ENCODE data around the gene KLRG1. TPM values are rescaled to one million over a fixed set of nuclear protein-coding genes. Genes with fewer than 3 reads are reported as not detected.
A peak's percentile ranks its signal among the peaks of the same experiment; 100 is the strongest.

Gene KLRG1
- total RNA-seq, 2 donors from 2014 or later: 0.78 to 0.99 TPM

DNA sequence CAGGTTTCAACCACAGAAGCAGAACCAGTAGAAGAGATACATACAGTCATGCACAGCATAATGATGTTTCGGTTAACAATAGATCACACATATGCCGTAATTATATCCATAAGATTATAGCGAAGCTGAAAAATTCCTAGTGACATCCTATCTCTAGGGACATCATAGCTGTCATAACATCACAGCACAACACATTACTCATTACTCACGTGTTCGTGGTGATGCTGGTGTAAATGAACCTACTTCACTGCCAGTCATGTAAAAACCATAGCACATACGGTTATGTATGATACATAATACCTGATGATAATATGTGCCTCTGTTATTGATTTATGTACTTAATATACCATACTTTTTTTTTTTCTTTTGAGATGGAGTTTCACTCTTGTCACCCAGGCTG, 44.7 kb downstream of the KLRG1 start:
- intact Hi-C loops (cut with DNase I): loop anchor here (10.0 kb wide), 1 partner anchor 79 kb away; no protein-coding TSS in a partner anchor
- WGBS, 2 donors: 89 to 96% methylated on average over 6 of the region's 6 CpGs

DNA sequence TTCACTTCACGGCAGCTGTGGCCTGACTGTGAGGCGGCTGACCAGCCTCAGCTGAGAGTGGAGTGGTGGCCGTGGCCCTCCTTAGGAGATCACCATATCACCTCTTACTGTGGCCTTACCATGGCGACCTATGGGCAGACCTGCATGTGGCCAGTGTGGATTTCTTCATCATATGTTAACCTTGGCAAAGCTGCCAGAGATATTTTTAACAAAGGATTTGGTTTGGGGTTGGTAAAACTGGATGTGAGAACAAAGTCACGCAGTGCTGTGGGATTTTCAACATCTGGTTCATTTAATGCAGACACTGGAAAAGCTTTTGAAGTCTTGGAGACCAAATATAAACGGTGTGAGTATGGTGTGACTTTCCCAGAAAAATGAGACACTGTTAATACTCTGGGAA, 46.9 kb downstream of the KLRG1 start:
- ATAC-seq (peak; percentile 50), DNase-seq (peak in 3 of 4 donors; percentile 16 to 25 (median 20))
- H3K36me3 ChIP-seq (replicated peaks in 1 of 2; ENCODE audit: insufficient read depth in 1 of 2, low read depth in 2 of 2): no peaks in the 10 kb centered on the region
- H3K9me3 ChIP-seq: no peaks in the 10 kb centered on the region
- peak overlapping the region in 2 of 4 donors; percentile 19 to 23 for H3K27ac ChIP-seq
- intact Hi-C loops (cut with DNase I): loop anchor here (10.0 kb wide), 1 partner anchor 81 kb away; no protein-coding TSS in a partner anchor
- TF ChIP-seq, protein P1, sequence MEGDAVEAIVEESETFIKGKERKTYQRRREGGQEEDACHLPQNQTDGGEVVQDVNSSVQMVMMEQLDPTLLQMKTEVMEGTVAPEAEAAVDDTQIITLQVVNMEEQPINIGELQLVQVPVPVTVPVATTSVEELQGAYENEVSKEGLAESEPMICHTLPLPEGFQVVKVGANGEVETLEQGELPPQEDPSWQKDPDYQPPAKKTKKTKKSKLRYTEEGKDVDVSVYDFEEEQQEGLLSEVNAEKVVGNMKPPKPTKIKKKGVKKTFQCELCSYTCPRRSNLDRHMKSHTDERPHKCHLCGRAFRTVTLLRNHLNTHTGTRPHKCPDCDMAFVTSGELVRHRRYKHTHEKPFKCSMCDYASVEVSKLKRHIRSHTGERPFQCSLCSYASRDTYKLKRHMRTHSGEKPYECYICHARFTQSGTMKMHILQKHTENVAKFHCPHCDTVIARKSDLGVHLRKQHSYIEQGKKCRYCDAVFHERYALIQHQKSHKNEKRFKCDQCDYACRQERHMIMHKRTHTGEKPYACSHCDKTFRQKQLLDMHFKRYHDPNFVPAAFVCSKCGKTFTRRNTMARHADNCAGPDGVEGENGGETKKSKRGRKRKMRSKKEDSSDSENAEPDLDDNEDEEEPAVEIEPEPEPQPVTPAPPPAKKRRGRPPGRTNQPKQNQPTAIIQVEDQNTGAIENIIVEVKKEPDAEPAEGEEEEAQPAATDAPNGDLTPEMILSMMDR (IDR thresholded peaks at IDR 0.05): no peak
- TF ChIP-seq POLR2A (IDR thresholded peaks at IDR 0.05): no peak
- WGBS, 2 donors: 35 to 38% methylated on average over 6 of the region's 6 CpGs
- H3K4me3 ChIP-seq: no peak overlapping the region
- H3K27me3 ChIP-seq: no peaks in the 10 kb centered on the region
- H3K4me1 ChIP-seq: peaks cover 13% of the 10 kb centered on the region

More for the DNA sequence above, 44.7 kb downstream of the KLRG1 start:
- Histone ChIP-seq H3K4me1 (peaks cover 13% of the 10 kb centered on the region), H3K9me3 (no peaks in the 10 kb centered on the region), H3K27ac (no peak overlapping the region), H3K27me3 (no peaks in the 10 kb centered on the region), H3K4me3 (no peak overlapping the region), H3K36me3 (replicated peaks in 1 of 2; ENCODE audit: insufficient read depth in 1 of 2, low read depth in 2 of 2) (no peaks in the 10 kb centered on the region)
- no peak for ATAC-seq
- TF ChIP-seq POLR2A (IDR thresholded peaks at IDR 0.05): no peak
- TF ChIP-seq, protein P1 (IDR thresholded peaks at IDR 0.05): no peak
- no peak for DNase-seq

DNA sequence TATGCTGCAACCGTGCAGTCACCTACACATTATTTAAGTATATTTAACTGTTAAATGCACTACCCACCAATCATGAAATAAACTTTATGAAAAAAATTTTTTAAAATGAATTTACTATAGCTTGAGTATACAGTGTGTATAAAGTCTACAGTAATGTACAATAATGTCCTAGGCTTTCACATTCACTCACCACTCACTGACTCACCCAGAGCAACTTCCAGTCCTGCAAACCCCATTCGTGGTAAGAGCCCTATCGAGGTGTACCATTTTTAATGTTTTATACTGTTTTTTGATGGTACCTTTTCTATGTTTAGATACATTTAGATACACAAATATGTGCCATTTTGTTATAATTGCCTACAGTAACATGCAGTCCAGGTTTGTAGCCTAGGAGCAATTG, 48.1 kb downstream of the KLRG1 start:
- Histone ChIP-seq H3K4me1 (peaks cover 13% of the 10 kb centered on the region), H3K4me3 (no peak overlapping the region), H3K36me3 (replicated peaks in 1 of 2; ENCODE audit: insufficient read depth in 1 of 2, low read depth in 2 of 2) (no peaks in the 10 kb centered on the region), H3K9me3 (no peaks in the 10 kb centered on the region), H3K27ac (no peak overlapping the region), H3K27me3 (no peaks in the 10 kb centered on the region)
- WGBS, 2 donors: 83 to 90% methylated on average over 3 of the region's 3 CpGs
- intact Hi-C loops (cut with DNase I): loop anchor here (10.0 kb wide), 1 partner anchor 83 kb away; no protein-coding TSS in a partner anchor
- no peak for DNase-seq
- TF ChIP-seq, protein P1 (IDR thresholded peaks at IDR 0.05): no peak
- no peak for TF ChIP-seq POLR2A (IDR thresholded peaks at IDR 0.05)
- no peak for ATAC-seq

DNA sequence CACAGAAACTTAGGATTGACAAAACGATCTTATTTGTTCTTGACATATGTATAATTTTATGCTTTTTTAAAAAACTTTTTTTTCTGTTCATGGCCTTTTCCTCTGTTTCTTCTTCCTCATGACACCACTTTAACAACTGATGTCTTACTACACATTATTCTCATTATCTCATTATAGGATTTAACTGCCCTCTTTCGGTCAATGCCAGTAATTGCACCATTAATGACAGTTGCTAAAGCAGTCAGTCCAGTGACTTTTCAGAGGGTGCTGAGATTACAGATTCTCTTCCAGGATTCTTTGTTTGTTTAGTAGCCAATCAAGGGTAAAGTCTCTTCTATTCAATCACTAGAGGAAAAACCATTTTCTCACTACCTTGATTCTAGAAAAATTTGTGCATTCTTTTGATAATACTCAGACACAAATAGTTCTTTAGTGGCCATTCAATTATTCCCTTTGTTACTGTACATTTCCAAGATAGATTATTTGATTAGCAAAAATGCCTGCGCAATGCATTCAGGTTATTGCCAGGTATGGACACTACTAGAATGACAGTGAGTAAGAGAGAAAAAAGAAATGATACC, 50.1 kb downstream of the KLRG1 start:
- Histone ChIP-seq H3K9me3 (no peaks in the 10 kb centered on the region), H3K4me1 (peaks cover 13% of the 10 kb centered on the region), H3K27me3 (no peaks in the 10 kb centered on the region), H3K27ac (no peak overlapping the region), H3K4me3 (no peak overlapping the region), H3K36me3 (replicated peaks in 1 of 2; ENCODE audit: insufficient read depth in 1 of 2, low read depth in 2 of 2) (no peaks in the 10 kb centered on the region)
- TF ChIP-seq, protein P1 (IDR thresholded peaks at IDR 0.05): peak; percentile 9 to 81 (median 74)
- no peak for TF ChIP-seq POLR2A (IDR thresholded peaks at IDR 0.05)
- WGBS, 2 donors: 3 to 4% methylated on average over 3 of the region's 3 CpGs
- intact Hi-C loops (cut with DNase I): loop anchor here (10.0 kb wide), 1 partner anchor 85 kb away; no protein-coding TSS in a partner anchor
- ATAC-seq (peak; percentile 80), DNase-seq (peak in 2 of 4 donors; percentile 39 to 51)

Data from body of pancreas (tissue), 4 donors.